Sigmoid colon (tissue), 7 donors: Measurements from ENCODE around the gene LGR5. TPM values are rescaled to one million over a fixed set of nuclear protein-coding genes. Genes with fewer than 3 reads are reported as not detected.
A peak's percentile ranks its signal among the peaks of the same experiment; 100 is the strongest.

Experiments used
- DNase-seq: peaks from one replicate; pipeline ENCODE4 v3.0.0-alpha.2; 2019
- H3K27ac ChIP-seq, 4 donors: fragments of 200-600 bp; sonication (generic); one replicate each; pipeline ENCODE4 v1.5.1; 2016 to 2019; ENCODE audit warnings: mild to moderate bottlenecking in 1 of 4
- H3K27me3 ChIP-seq, 3 donors: fragments of 200-600 bp; sonication (generic); one replicate each; pipeline ENCODE4 v1.5.1; 2019; ENCODE audit warnings: mild to moderate bottlenecking in 1 of 3
- H3K36me3 ChIP-seq, 4 donors: fragments of 200-600 bp; sonication (generic); one replicate each; pipeline ENCODE4 v1.5.1; 2016 to 2019
- H3K4me1 ChIP-seq, 4 donors: fragments of 200-600 bp; sonication (generic); one replicate each; pipeline ENCODE4 v1.5.1; 2017 to 2019
- H3K4me3 ChIP-seq, 4 donors: fragments of 200-600 bp; sonication (generic); one replicate each; pipeline ENCODE4 v1.5.1; 2017 to 2019; ENCODE audit warnings: mild to moderate bottlenecking in 2 of 4, moderate library complexity in 1 of 4
- H3K9me3 ChIP-seq, 4 donors: fragments of 200-600 bp in 3 of 4; sonication (generic) in 3 of 4; one replicate each; pipeline versions ENCODE4 v1.5.1 to v1.6.1; 2013 to 2019
- CTCF ChIP-seq, 4 experiments: fragments of 450-650 bp in 3 of 4; fragments of 200-600 bp in 1 of 4; IDR thresholded peaks; one replicate each; pipeline ENCODE4 v1.5.1; 2016 to 2019; ENCODE audit warnings: antibody characterized with exemption in 4 of 4, mild to moderate bottlenecking in 3 of 4, moderate library complexity in 2 of 4
- EP300 ChIP-seq, 4 donors: sonication (generic); formaldehyde crosslinking; IDR thresholded peaks; one replicate each; pipeline ENCODE4 v1.6.1; 2017; ENCODE audit warnings: antibody characterized with exemption in 4 of 4
- POLR2A ChIP-seq, 2 donors: fragments of 450-650 bp; IDR thresholded peaks; one replicate each; pipeline ENCODE4 v1.6.1; 2016; ENCODE audit warnings: antibody characterized with exemption in 2 of 2, mild to moderate bottlenecking in 2 of 2, moderate library complexity in 2 of 2
- POLR2AphosphoS5 ChIP-seq, 4 donors: sonication (generic); formaldehyde crosslinking; IDR thresholded peaks; one replicate each; pipeline ENCODE4 v1.6.1; 2017; ENCODE audit warnings: antibody characterized with exemption in 4 of 4
- WGBS, 2 donors: extraction: QIAGEN DNeasy Blood & Tissue Kit; methylation state at CpG; one replicate each; pipeline ENCODE4 v1.1.7; 2013; 5-methylcytosine and 5-hydroxymethylcytosine counted together
- intact Hi-C: fragments of 100-400 bp; cut with DNase I; formaldehyde crosslinking; loops from one replicate; pipeline ENCODE4 v1.15.1; 2023
- polyA plus RNA-seq, 3 donors: library from polyadenylated mRNA; stranded (reverse); fragments of 200-250 nt; gene quantifications; one replicate each; pipeline ENCODE4 v1.2.3, GENCODE V29; 2013
- total RNA-seq, 4 donors: library from RNA; depleted of rRNA; stranded (reverse); fragments of >200 nt; gene quantifications; one replicate each; pipeline ENCODE4 v1.1.0, GENCODE V29; 2016
- donor health status: healthy with polysubstance abuse.
- donor health status: Bipolar disorder and iron deficiency.
- donor health status: healthy.

LGR5 gene, protein sequence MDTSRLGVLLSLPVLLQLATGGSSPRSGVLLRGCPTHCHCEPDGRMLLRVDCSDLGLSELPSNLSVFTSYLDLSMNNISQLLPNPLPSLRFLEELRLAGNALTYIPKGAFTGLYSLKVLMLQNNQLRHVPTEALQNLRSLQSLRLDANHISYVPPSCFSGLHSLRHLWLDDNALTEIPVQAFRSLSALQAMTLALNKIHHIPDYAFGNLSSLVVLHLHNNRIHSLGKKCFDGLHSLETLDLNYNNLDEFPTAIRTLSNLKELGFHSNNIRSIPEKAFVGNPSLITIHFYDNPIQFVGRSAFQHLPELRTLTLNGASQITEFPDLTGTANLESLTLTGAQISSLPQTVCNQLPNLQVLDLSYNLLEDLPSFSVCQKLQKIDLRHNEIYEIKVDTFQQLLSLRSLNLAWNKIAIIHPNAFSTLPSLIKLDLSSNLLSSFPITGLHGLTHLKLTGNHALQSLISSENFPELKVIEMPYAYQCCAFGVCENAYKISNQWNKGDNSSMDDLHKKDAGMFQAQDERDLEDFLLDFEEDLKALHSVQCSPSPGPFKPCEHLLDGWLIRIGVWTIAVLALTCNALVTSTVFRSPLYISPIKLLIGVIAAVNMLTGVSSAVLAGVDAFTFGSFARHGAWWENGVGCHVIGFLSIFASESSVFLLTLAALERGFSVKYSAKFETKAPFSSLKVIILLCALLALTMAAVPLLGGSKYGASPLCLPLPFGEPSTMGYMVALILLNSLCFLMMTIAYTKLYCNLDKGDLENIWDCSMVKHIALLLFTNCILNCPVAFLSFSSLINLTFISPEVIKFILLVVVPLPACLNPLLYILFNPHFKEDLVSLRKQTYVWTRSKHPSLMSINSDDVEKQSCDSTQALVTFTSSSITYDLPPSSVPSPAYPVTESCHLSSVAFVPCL
- total RNA-seq (under 1 TPM in 1 of 4 donors, not detected in 3; 0.36 TPM), polyA plus RNA-seq (1 to 10 TPM in 1 of 3 donors, under 1 TPM in 1, not detected in 1; 0.23 to 3.4 TPM)

GRCh38 chr12:71439613-71440344 is at the start of gene LGR5:
Gene LGR5 (plus strand): TSS chr12:71439798. CDS start chr12:71440081, 283 bp downstream.
- H3K27me3 ChIP-seq = peaks cover 11 to 84% (median 26%) of the 10 kb centered on the region in 3 donors
- peaks cover 0 to 24% (median 21%) of the 10 kb centered on the region in 4 donors for H3K4me1 ChIP-seq
- peak within 1 kb of the TSS; percentile 4 to 50 (median 43) for H3K4me3 ChIP-seq
- no peak for TF ChIP-seq POLR2A (IDR thresholded peaks at IDR 0.05)
- no peak for TF ChIP-seq CTCF (IDR thresholded peaks at IDR 0.05)
- TF ChIP-seq EP300 (IDR thresholded peaks at IDR 0.05) = no peak
- TF ChIP-seq POLR2AphosphoS5 (IDR thresholded peaks at IDR 0.05) = no peak
- peaks cover 0 to 9% (median 4%) of the 10 kb centered on the region in 4 donors for H3K9me3 ChIP-seq
- H3K27ac ChIP-seq = no peak within 1 kb of the TSS
- no peak for DNase-seq
- WGBS, 2 donors = 0 to 1% methylated on average over 65 of the region's 65 CpGs
- intact Hi-C loops = no loop called here
- H3K36me3 ChIP-seq = no peaks in the 10 kb centered on the region

GRCh38 chr12:71392521-71393145 is 47.0 kb upstream of the LGR5 start:
- no peak for DNase-seq
- Histone ChIP-seq H3K4me1 (no peaks in the 10 kb centered on the region), H3K27me3 (no peaks in the 10 kb centered on the region), H3K36me3 (no peaks in the 10 kb centered on the region), H3K9me3 (no peaks in the 10 kb centered on the region), H3K4me3 (no peak overlapping the region), H3K27ac (no peak overlapping the region)
- intact Hi-C loops = no loop called here
- TF ChIP-seq EP300 (IDR thresholded peaks at IDR 0.05) (no peak), CTCF (IDR thresholded peaks at IDR 0.05) (peak; percentile 23 to 75 (median 56))
- WGBS, 2 donors = 21 to 44% methylated on average over 10 of the region's 10 CpGs

DNA sequence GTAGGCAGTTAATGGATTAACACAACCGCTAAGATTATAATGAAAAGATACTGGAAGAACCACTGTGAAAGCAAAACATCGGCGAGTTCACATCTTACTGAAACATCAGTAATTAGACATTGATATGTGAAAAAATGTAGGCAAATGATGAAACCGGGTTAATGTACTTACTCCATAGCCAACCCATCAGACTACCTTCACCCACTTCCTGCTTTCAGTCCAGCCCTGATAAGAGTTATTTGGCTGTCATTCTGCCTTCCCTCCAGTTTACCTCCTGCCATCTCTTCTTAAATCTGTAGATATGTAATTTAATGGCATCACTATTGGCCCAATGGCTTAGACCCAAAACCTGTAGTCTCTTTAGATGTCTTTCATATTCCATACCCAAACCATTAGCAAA is 46.0 kb upstream of the LGR5 start:
- Histone ChIP-seq H3K27me3 (no peaks in the 10 kb centered on the region), H3K27ac (no peak overlapping the region), H3K9me3 (no peaks in the 10 kb centered on the region), H3K4me1 (no peaks in the 10 kb centered on the region), H3K36me3 (no peaks in the 10 kb centered on the region), H3K4me3 (no peak overlapping the region)
- intact Hi-C loops = no loop called here
- DNase-seq = no peak
- 42 to 59% methylated on average over 4 of the region's 4 CpGs for WGBS, 2 donors
- TF ChIP-seq EP300 (IDR thresholded peaks at IDR 0.05) (no peak), POLR2A (IDR thresholded peaks at IDR 0.05) (no peak), CTCF (IDR thresholded peaks at IDR 0.05) (no peak), POLR2AphosphoS5 (IDR thresholded peaks at IDR 0.05) (no peak)

- TF ChIP-seq POLR2A (IDR thresholded peaks at IDR 0.05) = no peak
- no peak for TF ChIP-seq CTCF (IDR thresholded peaks at IDR 0.05)
- TF ChIP-seq EP300 (IDR thresholded peaks at IDR 0.05) = no peak
- no peak for TF ChIP-seq POLR2AphosphoS5 (IDR thresholded peaks at IDR 0.05)
- H3K27ac ChIP-seq = no peak overlapping the region
- DNase-seq = no peak
- no peaks in the 10 kb centered on the region for H3K4me1 ChIP-seq
- no peak overlapping the region for H3K4me3 ChIP-seq
- H3K9me3 ChIP-seq = no peaks in the 10 kb centered on the region
- no peaks in the 10 kb centered on the region for H3K27me3 ChIP-seq
- 73 to 86% methylated on average over 1 of the region's 1 CpG for WGBS, 2 donors
- no peaks in the 10 kb centered on the region for H3K36me3 ChIP-seq
- intact Hi-C loops = no loop called here
These were observed 42.1 kb upstream of the LGR5 start for GRCh38 chr12:71397433-71397954.
